SU-DHL-6 (cell line): ENCODE data around the gene ANXA1.

Experiments used
- H2AFZ ChIP-seq: fragments of 200-600 bp; sonication (generic); 2 replicates; pipeline ENCODE4 v1.6.1; 2014; ENCODE audit warnings: low read depth, mild to moderate bottlenecking, moderate library complexity, mixed read lengths, antibody characterized with exemption, low read length; ENCODE audit not compliant: severe bottlenecking
- H3F3A ChIP-seq: fragments of 200-600 bp; shearing (Covaris generic); 2 replicates; pipeline ENCODE4 v1.6.0; 2016; ENCODE audit warnings: antibody characterized with exemption, mild to moderate bottlenecking; ENCODE audit not compliant: insufficient read depth
- H3K27ac ChIP-seq: fragments of 200-600 bp; sonication (generic); 2 replicates; pipeline ENCODE4 v1.5.1; 2016; ENCODE audit warnings: low read depth, mild to moderate bottlenecking, low read length, moderate library complexity, mixed read lengths
- H3K27me3 ChIP-seq: fragments of 200-600 bp; sonication (generic), shearing (Covaris generic); 2 replicates; pipeline ENCODE4 v1.6.0; 2014; ENCODE audit warnings: mild to moderate bottlenecking, low read length
- H3K36me3 ChIP-seq: fragments of 200-600 bp; sonication (generic); 2 replicates; pipeline ENCODE4 v1.6.1; 2014; ENCODE audit warnings: mild to moderate bottlenecking, low read length, mixed read lengths
- H3K4me2 ChIP-seq: fragments of 300-600, 200-600 bp; shearing (Covaris generic), sonication (generic); 2 replicates; pipeline ENCODE4 v1.6.0; 2014; ENCODE audit warnings: low read length, low read depth, mild to moderate bottlenecking; ENCODE audit not compliant: poor library complexity, severe bottlenecking
- H3K4me3 ChIP-seq: fragments of 200-600 bp; sonication (generic); 2 replicates; pipeline ENCODE4 v1.5.1; 2014; ENCODE audit warnings: antibody characterized with exemption, low read length, mild to moderate bottlenecking, mixed read lengths; ENCODE audit not compliant: insufficient read depth, poor library complexity, severe bottlenecking
- H3K79me2 ChIP-seq: fragments of 200-600 bp; sonication (generic); 2 replicates; pipeline ENCODE4 v1.6.1; 2014; ENCODE audit warnings: mild to moderate bottlenecking, low read length, moderate library complexity; ENCODE audit not compliant: insufficient read depth
- H3K9ac ChIP-seq: fragments of 200-600 bp; sonication (generic); 2 replicates; pipeline ENCODE4 v1.7.0; 2014; ENCODE audit warnings: mild to moderate bottlenecking, low read length
- H3K9me2 ChIP-seq: fragments of 200-600 bp; sonication (generic); replicated peaks from 2 replicates; pipeline ENCODE4 v1.6.1; 2014; ENCODE audit warnings: low read length; ENCODE audit not compliant: insufficient read depth
- H3K9me3 ChIP-seq: fragments of 200-600 bp; sonication (generic); 2 replicates; pipeline ENCODE4 v1.6.1; 2014; ENCODE audit warnings: low read length, mixed read lengths; ENCODE audit not compliant: insufficient read depth
- H4K20me1 ChIP-seq: fragments of 200-600 bp; sonication (generic); 2 replicates; pipeline ENCODE4 v1.6.1; 2014; ENCODE audit warnings: low read depth, mild to moderate bottlenecking, antibody characterized with exemption, low read length, moderate library complexity, mixed read lengths
- EZH2phosphoT487 ChIP-seq: fragments of 200-600 bp; sonication (generic), shearing (Covaris generic); conservative IDR thresholded peaks from 2 replicates; pipeline ENCODE4 v1.6.1; 2018; ENCODE audit warnings: mild to moderate bottlenecking, antibody characterized with exemption, low read length, moderate library complexity, mixed read lengths
- TF ChIP-seq, protein P1 (sequence below): fragments of 200-600 bp; sonication (generic); IDR thresholded peaks from one replicate; pipeline ENCODE4 v1.5.1; 2017; ENCODE audit warnings: antibody characterized with exemption, mild to moderate bottlenecking, low read length, moderate library complexity; ENCODE audit not compliant: insufficient read depth, poor library complexity, severe bottlenecking

The ANXA1 gene

DNA sequence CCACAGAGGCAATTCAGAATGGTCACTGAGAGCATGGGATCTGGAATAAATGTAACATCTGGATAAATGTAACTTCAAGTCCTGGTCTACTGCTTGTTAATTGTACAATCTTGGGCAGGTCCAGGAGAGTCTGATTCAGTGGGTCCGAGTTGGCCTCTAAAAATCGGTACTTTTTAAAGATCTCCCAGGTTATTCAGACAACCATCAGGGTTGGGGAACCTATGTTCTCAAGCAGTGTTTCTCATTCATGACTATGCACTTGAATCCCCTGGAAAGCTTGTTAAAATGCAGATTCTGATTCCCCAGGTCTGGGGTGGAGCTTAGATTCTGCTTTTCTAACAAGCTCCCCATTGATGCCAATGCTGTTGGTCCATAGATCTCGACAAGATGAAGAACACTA lies 14.8 kb downstream of the ANXA1 start:
- Histone ChIP-seq H3K4me2 (no peak overlapping the region), H3K36me3 (no peaks in the 10 kb centered on the region), H3K27me3 (no peaks in the 10 kb centered on the region), H3K79me2 (no peaks in the 10 kb centered on the region), H3K4me3 (no peak overlapping the region), H3K9me3 (no peaks in the 10 kb centered on the region), H3K9me2 (no peaks in the 10 kb centered on the region), H2AFZ (no peak overlapping the region), H3K27ac (no peak overlapping the region), H3K9ac (no peak overlapping the region), H3F3A (no peaks in the 10 kb centered on the region), H4K20me1 (no peaks in the 10 kb centered on the region)
- TF ChIP-seq, protein P1, sequence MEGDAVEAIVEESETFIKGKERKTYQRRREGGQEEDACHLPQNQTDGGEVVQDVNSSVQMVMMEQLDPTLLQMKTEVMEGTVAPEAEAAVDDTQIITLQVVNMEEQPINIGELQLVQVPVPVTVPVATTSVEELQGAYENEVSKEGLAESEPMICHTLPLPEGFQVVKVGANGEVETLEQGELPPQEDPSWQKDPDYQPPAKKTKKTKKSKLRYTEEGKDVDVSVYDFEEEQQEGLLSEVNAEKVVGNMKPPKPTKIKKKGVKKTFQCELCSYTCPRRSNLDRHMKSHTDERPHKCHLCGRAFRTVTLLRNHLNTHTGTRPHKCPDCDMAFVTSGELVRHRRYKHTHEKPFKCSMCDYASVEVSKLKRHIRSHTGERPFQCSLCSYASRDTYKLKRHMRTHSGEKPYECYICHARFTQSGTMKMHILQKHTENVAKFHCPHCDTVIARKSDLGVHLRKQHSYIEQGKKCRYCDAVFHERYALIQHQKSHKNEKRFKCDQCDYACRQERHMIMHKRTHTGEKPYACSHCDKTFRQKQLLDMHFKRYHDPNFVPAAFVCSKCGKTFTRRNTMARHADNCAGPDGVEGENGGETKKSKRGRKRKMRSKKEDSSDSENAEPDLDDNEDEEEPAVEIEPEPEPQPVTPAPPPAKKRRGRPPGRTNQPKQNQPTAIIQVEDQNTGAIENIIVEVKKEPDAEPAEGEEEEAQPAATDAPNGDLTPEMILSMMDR = no peak
- no peak for TF ChIP-seq EZH2phosphoT487

DNA sequence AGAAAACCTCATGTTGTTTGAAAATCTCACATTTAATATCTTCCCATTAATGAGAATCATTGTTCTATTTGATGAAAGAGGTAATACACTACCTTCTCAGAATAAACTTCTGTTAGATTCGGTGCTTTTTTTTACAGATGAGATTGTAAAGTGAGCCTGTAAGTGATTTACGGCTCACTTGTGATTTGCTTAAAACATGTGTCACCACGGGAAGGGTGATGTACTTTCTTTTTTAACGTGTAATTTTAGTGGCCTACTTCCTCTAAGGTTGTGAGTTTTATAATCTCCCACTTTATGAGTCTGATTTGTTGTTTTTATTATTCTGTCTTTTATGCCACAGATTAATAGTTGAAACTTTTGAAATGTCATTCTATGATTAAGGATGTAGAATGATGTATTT lies 15.9 kb downstream of the ANXA1 start:
- Histone ChIP-seq H3K9me3 (no peaks in the 10 kb centered on the region), H3K27me3 (no peaks in the 10 kb centered on the region), H2AFZ (no peak overlapping the region), H3K9me2 (no peaks in the 10 kb centered on the region), H3K36me3 (no peaks in the 10 kb centered on the region), H3K27ac (no peak overlapping the region), H3K79me2 (no peaks in the 10 kb centered on the region), H3K4me3 (no peak overlapping the region), H3K9ac (no peak overlapping the region), H3F3A (no peaks in the 10 kb centered on the region), H4K20me1 (no peaks in the 10 kb centered on the region), H3K4me2 (no peak overlapping the region)
- TF ChIP-seq, protein P1 = no peak

DNA sequence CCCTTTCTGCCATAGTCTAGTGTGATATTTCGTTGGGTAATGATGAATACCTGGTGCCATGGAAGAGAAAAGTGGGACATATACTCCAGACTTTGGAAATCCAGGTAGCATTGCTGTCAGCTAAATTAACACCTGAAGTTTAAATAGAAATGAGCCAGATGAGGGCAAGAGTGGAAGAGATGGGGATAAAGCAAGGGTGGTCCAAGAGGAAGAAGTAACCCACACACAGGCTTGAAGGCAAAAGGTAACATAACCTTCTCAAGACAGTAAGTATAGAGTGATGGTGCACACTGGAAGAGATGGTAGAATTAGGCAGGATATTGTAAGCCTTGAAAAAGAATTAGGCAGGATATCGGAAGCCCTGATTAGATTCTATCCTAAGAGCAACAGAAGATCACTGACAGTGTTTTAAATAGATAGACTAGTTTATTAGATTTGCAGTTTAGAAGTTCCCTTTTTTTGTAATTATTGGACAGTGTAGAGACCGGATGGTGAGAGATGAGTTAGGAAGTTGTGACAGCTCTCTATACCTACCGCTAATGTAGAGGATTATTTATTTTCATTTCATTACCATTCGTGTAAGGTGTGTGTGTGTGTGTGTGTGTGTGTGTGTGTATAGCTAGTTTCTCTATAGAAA lies 16.8 kb downstream of the ANXA1 start:
- H3K27me3 ChIP-seq = no peaks in the 10 kb centered on the region
- H3K9me3 ChIP-seq = no peaks in the 10 kb centered on the region
- H3K4me3 ChIP-seq = no peak overlapping the region
- H3K9me2 ChIP-seq = no peaks in the 10 kb centered on the region
- no peak overlapping the region for H3K9ac ChIP-seq
- no peak overlapping the region for H3K27ac ChIP-seq
- no peaks in the 10 kb centered on the region for H3K36me3 ChIP-seq
- no peaks in the 10 kb centered on the region for H3K79me2 ChIP-seq
- no peak overlapping the region for H3K4me2 ChIP-seq
- TF ChIP-seq EZH2phosphoT487 = no peak
- TF ChIP-seq, protein P1 = no peak
- H4K20me1 ChIP-seq = no peaks in the 10 kb centered on the region
- H2AFZ ChIP-seq = no peak overlapping the region
- H3F3A ChIP-seq = no peaks in the 10 kb centered on the region
